Activated B cell treated with CpG ODN at 0.5 μM for 24 hours (primary cell): Measurements from ENCODE around the gene PCDHGC5. TPM values are rescaled to one million over a fixed set of nuclear protein-coding genes. Genes with fewer than 3 reads are reported as not detected.
A peak's percentile ranks its signal among the peaks of the same experiment; 100 is the strongest.

Source experiments
- ATAC-seq: fragments of 200-7000 bp; cut with Tn5 transposase; one replicate; pipeline ENCODE4 v1.10.0; 2021; ENCODE audit warnings: low read depth, mild to moderate bottlenecking, moderate library complexity
- CTCF ChIA-PET: fragments of 350-600 bp; sonication (Branson Sonifier 250); formaldehyde crosslinking; loops from one replicate; lab custom pipeline; 2021; ENCODE audit warnings: antibody characterized with exemption; lab: Charles Lee
- POLR2A ChIA-PET: fragments of 350-600 bp; sonication (Branson Sonifier 250); formaldehyde crosslinking; loops from one replicate; lab custom pipeline; 2021; ENCODE audit warnings: antibody characterized with exemption; lab: Charles Lee
- DNase-seq: peaks from one replicate; pipeline ENCODE4 v3.0.0; 2022
- H3K27ac Mint-ChIP-seq: one replicate; pipeline ENCODE4 v1.8.0; 2020; ENCODE audit warnings: mixed read lengths
- H3K27me3 Mint-ChIP-seq: one replicate; pipeline ENCODE4 v1.8.0; 2021; ENCODE audit warnings: mixed read lengths
- H3K36me3 Mint-ChIP-seq: one replicate; pipeline ENCODE4 v1.8.0; 2021; ENCODE audit warnings: low read depth, mixed read lengths
- H3K4me1 Mint-ChIP-seq: one replicate; pipeline ENCODE4 v1.8.0; 2021; ENCODE audit warnings: mixed read lengths
- H3K4me3 Mint-ChIP-seq: one replicate; pipeline ENCODE4 v1.8.0; 2020; ENCODE audit warnings: mild to moderate bottlenecking, mixed read lengths
- H3K9me3 Mint-ChIP-seq: one replicate; pipeline ENCODE4 v1.8.0; 2020; ENCODE audit warnings: mixed read lengths
- intact Hi-C: fragments of 100-400 bp; cut with micrococcal nuclease; formaldehyde crosslinking; loops from one replicate; pipeline ENCODE4 v1.15.1; 2024
- total RNA-seq: library from RNA; stranded (reverse); gene quantifications from 2 replicates; pipeline ENCODE4 v1.2.3, GENCODE V29; 2022
- TF ChIP-seq, protein P1 (sequence below): fragments of 200-600 bp; IDR thresholded peaks from one replicate; pipeline ENCODE4 v1.8.0; 2022; ENCODE audit warnings: antibody characterized with exemption, mild to moderate bottlenecking

The PCDHGC5 gene
- total RNA-seq, 1 donor from 2014 or later = 0.38 TPM

DNA sequence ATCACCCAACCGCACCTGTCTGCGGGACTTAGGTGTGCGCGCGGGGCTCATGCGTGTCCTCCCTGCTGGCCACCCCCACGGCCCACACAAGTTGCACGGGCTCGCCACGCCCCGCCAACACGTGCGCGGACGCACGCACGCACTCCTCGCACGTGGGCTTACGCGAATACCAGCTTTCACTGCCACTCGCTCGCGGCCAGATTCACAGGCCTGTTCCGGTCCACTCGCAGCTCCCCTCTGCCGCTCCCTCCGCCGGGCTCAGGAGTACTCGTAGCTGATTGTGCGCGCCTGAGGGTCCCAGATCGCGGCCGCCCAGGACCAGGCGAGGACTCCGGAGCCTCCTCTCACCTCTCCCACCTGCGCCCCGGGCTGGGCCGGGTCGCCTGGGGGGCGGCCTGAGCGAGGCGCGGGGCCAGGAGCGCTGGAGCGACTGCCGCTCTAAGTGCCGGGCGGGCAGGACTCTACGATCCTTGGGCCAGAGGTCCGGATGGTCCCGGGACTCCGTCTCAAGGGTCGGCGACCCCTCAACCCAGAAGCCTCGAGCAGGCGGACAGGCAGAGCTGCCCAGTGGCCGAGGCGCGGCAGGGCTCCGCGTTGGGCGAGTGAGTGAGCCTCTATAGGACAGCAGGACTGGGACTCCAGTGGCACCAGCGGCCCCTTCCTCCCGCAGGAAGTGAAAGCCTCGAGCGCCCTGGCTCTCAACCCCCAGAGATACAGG lies 3.4 kb downstream of the PCDHGC5 start:
- ChIA-PET POLR2A (interaction anchor here (0.6 to 2.9 kb wide), 5 partner anchors 16 to 30 kb away, joined by 3 to 9 read pairs (median 4); no protein-coding TSS in a partner anchor), CTCF (interaction anchor here (0.6 to 1.1 kb wide), 3 partner anchors 20 to 72 kb away, joined by 3 to 7 read pairs (median 4); no protein-coding TSS in a partner anchor)
- intact Hi-C loops = loop anchor here (1.0 to 2.0 kb wide), 4 partner anchors 8 to 20 kb away; no protein-coding TSS in a partner anchor
- DNase-seq = no peak
- peak; percentile 70 for ATAC-seq
- Mint-ChIP-seq H3K27ac (no peak overlapping the region), H3K27me3 (peaks cover 38% of the 10 kb centered on the region), H3K9me3 (no peaks in the 10 kb centered on the region), H3K4me1 (peaks cover 18% of the 10 kb centered on the region), H3K4me3 (peak overlapping the region; percentile 81), H3K36me3 (no peaks in the 10 kb centered on the region)
- TF ChIP-seq, protein P1, sequence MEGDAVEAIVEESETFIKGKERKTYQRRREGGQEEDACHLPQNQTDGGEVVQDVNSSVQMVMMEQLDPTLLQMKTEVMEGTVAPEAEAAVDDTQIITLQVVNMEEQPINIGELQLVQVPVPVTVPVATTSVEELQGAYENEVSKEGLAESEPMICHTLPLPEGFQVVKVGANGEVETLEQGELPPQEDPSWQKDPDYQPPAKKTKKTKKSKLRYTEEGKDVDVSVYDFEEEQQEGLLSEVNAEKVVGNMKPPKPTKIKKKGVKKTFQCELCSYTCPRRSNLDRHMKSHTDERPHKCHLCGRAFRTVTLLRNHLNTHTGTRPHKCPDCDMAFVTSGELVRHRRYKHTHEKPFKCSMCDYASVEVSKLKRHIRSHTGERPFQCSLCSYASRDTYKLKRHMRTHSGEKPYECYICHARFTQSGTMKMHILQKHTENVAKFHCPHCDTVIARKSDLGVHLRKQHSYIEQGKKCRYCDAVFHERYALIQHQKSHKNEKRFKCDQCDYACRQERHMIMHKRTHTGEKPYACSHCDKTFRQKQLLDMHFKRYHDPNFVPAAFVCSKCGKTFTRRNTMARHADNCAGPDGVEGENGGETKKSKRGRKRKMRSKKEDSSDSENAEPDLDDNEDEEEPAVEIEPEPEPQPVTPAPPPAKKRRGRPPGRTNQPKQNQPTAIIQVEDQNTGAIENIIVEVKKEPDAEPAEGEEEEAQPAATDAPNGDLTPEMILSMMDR = no peak

DNA sequence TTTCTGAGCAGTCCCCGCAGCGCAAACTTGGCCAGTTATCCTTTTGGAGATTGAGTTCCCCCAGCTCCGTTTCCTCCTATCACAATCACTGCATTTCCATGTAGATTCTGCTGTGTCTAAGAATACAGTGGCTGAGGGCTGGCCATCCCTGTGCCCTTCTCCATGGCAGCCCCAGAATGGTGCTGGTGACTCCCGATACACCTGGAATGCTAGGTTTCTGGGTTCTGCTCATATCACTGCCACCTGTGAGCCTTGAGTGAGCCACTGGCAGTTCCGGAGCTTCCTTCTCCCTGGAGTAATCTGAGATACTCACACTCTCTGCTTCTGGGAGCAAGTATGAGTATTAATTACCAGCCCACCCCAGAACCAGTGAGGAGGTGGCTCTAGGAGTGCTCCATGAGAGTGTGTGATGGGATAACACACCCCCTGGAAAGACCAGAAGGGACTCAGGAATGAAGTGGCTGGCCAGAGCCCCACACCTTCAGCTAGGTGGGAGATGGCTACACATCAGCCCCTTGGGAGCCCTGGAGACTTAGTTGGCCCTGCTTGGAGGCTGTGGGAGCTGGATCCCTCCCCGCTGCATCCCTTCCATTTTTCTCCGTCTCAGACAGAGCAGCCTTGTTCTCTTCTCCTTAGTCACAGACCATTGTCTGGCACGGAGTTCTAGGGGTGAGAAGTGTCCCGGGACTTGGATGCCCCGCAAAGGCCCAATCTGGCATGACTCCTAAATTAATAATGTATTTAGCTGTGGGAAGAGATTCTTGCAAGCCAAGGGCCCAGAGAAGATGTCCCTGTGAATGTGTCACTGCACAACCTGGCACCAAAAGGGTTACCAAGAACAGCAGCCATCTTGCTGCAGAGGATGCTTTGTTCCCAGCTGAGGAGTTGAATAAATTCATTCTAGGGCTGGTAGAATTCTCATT lies 4.9 kb downstream of the PCDHGC5 start:
- TF ChIP-seq, protein P1 = no peak
- DNase-seq = no peak
- Mint-ChIP-seq H3K4me1 (peaks cover 18% of the 10 kb centered on the region), H3K4me3 (no peak overlapping the region), H3K36me3 (no peaks in the 10 kb centered on the region), H3K27me3 (peaks cover 34% of the 10 kb centered on the region), H3K9me3 (no peaks in the 10 kb centered on the region), H3K27ac (no peak overlapping the region)
- intact Hi-C loops = loop anchor here (2.0 kb wide), 1 partner anchor 17 kb away; no protein-coding TSS in a partner anchor
- ATAC-seq = no peak
- CTCF ChIA-PET = no interaction called here
- POLR2A ChIA-PET = interaction anchor here (1.1 to 2.9 kb wide), 4 partner anchors 14 to 29 kb away, joined by 3 to 9 read pairs (median 4); no protein-coding TSS in a partner anchor

DNA sequence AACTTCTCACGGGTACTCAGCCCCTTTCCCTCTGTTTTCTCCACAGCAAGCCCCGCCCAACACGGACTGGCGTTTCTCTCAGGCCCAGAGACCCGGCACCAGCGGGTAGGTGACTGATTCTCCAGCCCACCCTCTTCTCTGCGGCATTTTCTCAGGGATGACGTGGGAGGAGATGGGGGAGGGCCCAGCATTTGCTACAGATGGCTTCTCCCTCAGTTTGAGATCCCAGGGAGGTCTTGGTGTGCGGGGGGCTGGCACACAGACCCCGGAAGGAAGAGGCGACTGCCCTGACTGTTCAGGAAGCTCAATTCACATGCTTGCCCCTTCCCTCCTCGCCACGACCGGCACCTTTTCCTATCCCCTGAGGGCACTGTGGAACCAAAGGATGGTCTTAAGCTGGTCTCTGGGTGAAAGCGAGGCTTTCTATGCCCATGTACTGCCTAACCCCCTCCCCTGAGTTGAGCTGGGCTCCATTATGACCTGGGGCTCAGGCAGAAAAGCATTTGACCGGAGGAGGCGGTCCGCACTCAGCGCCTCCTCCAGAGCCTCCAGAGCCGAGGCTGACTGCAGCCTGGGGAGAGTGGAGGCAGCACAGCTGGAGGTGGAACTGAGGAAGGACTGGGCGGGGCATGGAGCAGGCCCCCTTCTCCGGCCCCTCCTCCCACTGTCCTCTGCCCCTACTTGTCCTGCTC lies 6.0 kb downstream of the PCDHGC5 start:
- ChIA-PET POLR2A (no interaction called here), CTCF (no interaction called here)
- intact Hi-C loops = no loop called here
- Mint-ChIP-seq H3K4me1 (peaks cover 18% of the 10 kb centered on the region), H3K9me3 (no peaks in the 10 kb centered on the region), H3K36me3 (no peaks in the 10 kb centered on the region), H3K4me3 (no peak overlapping the region), H3K27me3 (peaks cover 27% of the 10 kb centered on the region), H3K27ac (no peak overlapping the region)
- ATAC-seq (no peak), DNase-seq (no peak)
- TF ChIP-seq, protein P1 = no peak

DNA sequence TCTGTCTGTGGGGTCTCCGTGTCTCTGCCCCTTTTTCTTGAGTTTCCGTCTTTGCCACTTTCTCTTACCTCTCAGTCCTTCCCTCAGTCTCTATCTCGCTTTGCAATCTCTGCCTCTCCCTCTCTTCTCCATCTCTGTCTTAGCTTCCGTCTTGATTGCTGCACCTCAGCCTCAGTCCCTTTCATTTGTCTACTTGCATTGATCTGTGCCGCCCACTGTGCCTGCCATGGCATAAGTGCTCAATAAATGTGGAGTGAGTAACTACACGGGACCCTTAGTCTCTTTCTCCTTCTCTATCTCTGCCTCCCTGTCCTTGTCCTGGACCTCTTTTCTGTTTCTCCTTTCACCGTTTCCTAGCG lies 6.6 kb downstream of the PCDHGC5 start:
- H3K4me1 Mint-ChIP-seq = peaks cover 18% of the 10 kb centered on the region
- TF ChIP-seq, protein P1 = no peak
- intact Hi-C loops = no loop called here
- POLR2A ChIA-PET = no interaction called here
- H3K27ac Mint-ChIP-seq = no peak overlapping the region
- DNase-seq = no peak
- H3K4me3 Mint-ChIP-seq = no peak overlapping the region
- H3K9me3 Mint-ChIP-seq = no peaks in the 10 kb centered on the region
- no peak for ATAC-seq
- H3K36me3 Mint-ChIP-seq = no peaks in the 10 kb centered on the region
- peaks cover 22% of the 10 kb centered on the region for H3K27me3 Mint-ChIP-seq
- CTCF ChIA-PET = no interaction called here
